Caki2 (cell line): Measurements from ENCODE around the gene COL4A1. TPM values are rescaled to one million over a fixed set of nuclear protein-coding genes. Genes with fewer than 3 reads are reported as not detected.
"Not testable (repeated sequence)": the region's sequence is repeated elsewhere in the genome, so short reads cannot be mapped to it uniquely, and the experiment has no call there.

Experiments used
- DNase-seq: peaks from one replicate; pipeline ENCODE4 v3.0.0-alpha.2; 2015; ENCODE audit warnings: low read depth
- in situ Hi-C: cut with HindIII; loops from 2 replicates; pipeline ENCODE4 v1.10.0; 2016; ENCODE audit warnings: low sequenced_read_pairs, low pct_unique_long_range_greater_than_20kb, mixed read lengths
- total RNA-seq: library from RNA; depleted of rRNA; stranded (reverse); fragments of >200 nt; shearing (Covaris generic); gene quantifications from 2 replicates; pipeline ENCODE4 v1.2.3, GENCODE V29; 2014; ENCODE audit warnings: low replicate concordance

The COL4A1 gene
- total RNA-seq, 1 experiment from 2014 or later: 454 TPM

GRCh38 chr13:110313733-110314132, 6.8 kb upstream of the COL4A1 start:
- in situ Hi-C loops, DNase-seq: not testable (repeated sequence)

- in situ Hi-C loops, DNase-seq: not testable (repeated sequence)
Observed at GRCh38 chr13:110313261-110313660, 6.3 kb upstream of the COL4A1 start.

- in situ Hi-C loops: no loop called here
- DNase-seq: no peak
Observed at GRCh38 chr13:110312339-110313031, 5.5 kb upstream of the COL4A1 start.

GRCh38 chr13:110311443-110312338, 4.7 kb upstream of the COL4A1 start:
- DNase-seq: no peak
- in situ Hi-C loops: no loop called here

GRCh38 chr13:110310541-110311442, 3.8 kb upstream of the COL4A1 start:
- in situ Hi-C loops: no loop called here
- DNase-seq: no peak

- DNase-seq: no peak
- in situ Hi-C loops: no loop called here
Observed at GRCh38 chr13:110309661-110310524, 2.9 kb upstream of the COL4A1 start.

GRCh38 chr13:110308656-110309359, 1.9 kb upstream of the COL4A1 start:
- peak; percentile 34 for DNase-seq
- in situ Hi-C loops: no loop called here

- in situ Hi-C loops: no loop called here
- peak; percentile 51 for DNase-seq
Observed at GRCh38 chr13:110307767-110308655, 1.1 kb upstream of the COL4A1 start.

GRCh38 chr13:110306340-110306959, 507 bp downstream of the COL4A1 start:
- DNase-seq: peak; percentile 19
- in situ Hi-C loops: no loop called here

- DNase-seq: no peak
- in situ Hi-C loops: no loop called here
Observed at GRCh38 chr13:110305949-110306339, 1.0 kb downstream of the COL4A1 start.

GRCh38 chr13:110305544-110305943, 1.4 kb downstream of the COL4A1 start:
- DNase-seq: no peak
- in situ Hi-C loops: no loop called here

- in situ Hi-C loops: no loop called here
- DNase-seq: no peak
Observed at GRCh38 chr13:110305001-110305400, 2.0 kb downstream of the COL4A1 start.

- in situ Hi-C loops: no loop called here
- DNase-seq: peak; percentile 84
Observed at GRCh38 chr13:110304256-110304655, 2.7 kb downstream of the COL4A1 start.

- in situ Hi-C loops: no loop called here
- DNase-seq: no peak
Observed at GRCh38 chr13:110303644-110304043, 3.3 kb downstream of the COL4A1 start.

- DNase-seq: peak; percentile 71
- in situ Hi-C loops: no loop called here
Observed at GRCh38 chr13:110302997-110303396, 4.0 kb downstream of the COL4A1 start.
